Measurements from ENCODE around the gene LRMDA.
"Not testable (repeated sequence)": the region's sequence is repeated elsewhere in the genome, so short reads cannot be mapped to it uniquely, and the experiment has no call there.

Gene LRMDA

GRCh38 chr10:75762431-75762802 lies 331.0 kb downstream of the LRMDA start:
- no peak for DNase-seq

GRCh38 chr10:75763652-75764051 lies 332.2 kb downstream of the LRMDA start:
- no peak for DNase-seq

GRCh38 chr10:75764974-75765788 lies 333.8 kb downstream of the LRMDA start:
- no peak for DNase-seq

GRCh38 chr10:75765789-75766096 lies 334.3 kb downstream of the LRMDA start:
- no peak for DNase-seq

GRCh38 chr10:75766106-75766505 lies 334.7 kb downstream of the LRMDA start:
- no peak for DNase-seq

- DNase-seq: not testable (repeated sequence)
These were observed 335.3 kb downstream of the LRMDA start for GRCh38 chr10:75766752-75767151.

GRCh38 chr10:75770626-75771081 lies 339.2 kb downstream of the LRMDA start:
- no peak for DNase-seq

GRCh38 chr10:75771606-75772005 lies 340.2 kb downstream of the LRMDA start:
- DNase-seq: no peak

- DNase-seq: no peak
These were observed 340.9 kb downstream of the LRMDA start for GRCh38 chr10:75772153-75772887.

GRCh38 chr10:75773231-75773780 lies 341.9 kb downstream of the LRMDA start:
- no peak for DNase-seq

GRCh38 chr10:75773813-75774782 lies 342.7 kb downstream of the LRMDA start:
- DNase-seq: no peak

- no peak for DNase-seq
These were observed 343.5 kb downstream of the LRMDA start for GRCh38 chr10:75774783-75775490.

- DNase-seq: no peak
These were observed 345.5 kb downstream of the LRMDA start for GRCh38 chr10:75776738-75777504.

GRCh38 chr10:75778665-75779064 lies 347.2 kb downstream of the LRMDA start:
- DNase-seq: no peak

- no peak for DNase-seq
These were observed 347.9 kb downstream of the LRMDA start for GRCh38 chr10:75779276-75779675.

- DNase-seq: no peak
These were observed 351.2 kb downstream of the LRMDA start for GRCh38 chr10:75782463-75783248.

GRCh38 chr10:75788394-75789205 lies 357.2 kb downstream of the LRMDA start:
- no peak for DNase-seq

- DNase-seq: no peak
These were observed 362.4 kb downstream of the LRMDA start for GRCh38 chr10:75793848-75794247.

GRCh38 chr10:75801121-75801520 lies 369.7 kb downstream of the LRMDA start:
- no peak for DNase-seq

GRCh38 chr10:75801661-75802060 lies 370.2 kb downstream of the LRMDA start:
- DNase-seq: no peak

Measured in activated naive CD4-positive, alpha-beta T cell (primary cell).